SH-SY5Y (cell line): Measurements from ENCODE around the gene NAGPA.

Experiments used
- GATA2 ChIP-seq: IDR thresholded peaks from 2 replicates; pipeline ENCODE4 v1.6.1; 2011; ENCODE audit warnings: mild to moderate bottlenecking, low read depth, low read length
- GATA3 ChIP-seq: IDR thresholded peaks from 2 replicates; pipeline ENCODE4 v1.6.1; 2011; ENCODE audit warnings: low read depth, mild to moderate bottlenecking, low read length, moderate library complexity

DNA sequence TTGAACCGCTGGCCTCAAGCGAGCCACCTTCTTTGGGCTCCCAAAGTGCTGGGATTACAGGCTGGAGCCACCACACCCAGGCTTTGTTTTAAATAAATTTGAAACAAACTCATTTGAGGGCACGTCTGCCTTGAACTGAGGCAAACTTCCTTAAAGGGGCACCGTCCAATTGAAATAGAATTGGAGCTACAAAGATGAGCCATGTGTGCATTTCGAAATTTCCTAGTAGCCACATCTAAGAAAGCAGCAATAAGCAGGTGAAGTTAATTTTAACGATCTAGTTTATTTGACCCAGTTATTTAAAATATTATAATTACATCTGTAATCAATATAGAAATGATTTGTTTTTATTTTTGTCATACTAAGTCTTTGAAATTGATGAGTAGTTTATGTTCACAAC, 32.8 kb upstream of the NAGPA start:
- TF ChIP-seq GATA2 (no peak), GATA3 (no peak)
